Measurements from ENCODE around the gene CFAP54. TPM values are rescaled to one million over a fixed set of nuclear protein-coding genes. Genes with fewer than 3 reads are reported as not detected.

The CFAP54 gene
- total RNA-seq, 1 experiment from 2014 or later: 0.09 TPM

DNA sequence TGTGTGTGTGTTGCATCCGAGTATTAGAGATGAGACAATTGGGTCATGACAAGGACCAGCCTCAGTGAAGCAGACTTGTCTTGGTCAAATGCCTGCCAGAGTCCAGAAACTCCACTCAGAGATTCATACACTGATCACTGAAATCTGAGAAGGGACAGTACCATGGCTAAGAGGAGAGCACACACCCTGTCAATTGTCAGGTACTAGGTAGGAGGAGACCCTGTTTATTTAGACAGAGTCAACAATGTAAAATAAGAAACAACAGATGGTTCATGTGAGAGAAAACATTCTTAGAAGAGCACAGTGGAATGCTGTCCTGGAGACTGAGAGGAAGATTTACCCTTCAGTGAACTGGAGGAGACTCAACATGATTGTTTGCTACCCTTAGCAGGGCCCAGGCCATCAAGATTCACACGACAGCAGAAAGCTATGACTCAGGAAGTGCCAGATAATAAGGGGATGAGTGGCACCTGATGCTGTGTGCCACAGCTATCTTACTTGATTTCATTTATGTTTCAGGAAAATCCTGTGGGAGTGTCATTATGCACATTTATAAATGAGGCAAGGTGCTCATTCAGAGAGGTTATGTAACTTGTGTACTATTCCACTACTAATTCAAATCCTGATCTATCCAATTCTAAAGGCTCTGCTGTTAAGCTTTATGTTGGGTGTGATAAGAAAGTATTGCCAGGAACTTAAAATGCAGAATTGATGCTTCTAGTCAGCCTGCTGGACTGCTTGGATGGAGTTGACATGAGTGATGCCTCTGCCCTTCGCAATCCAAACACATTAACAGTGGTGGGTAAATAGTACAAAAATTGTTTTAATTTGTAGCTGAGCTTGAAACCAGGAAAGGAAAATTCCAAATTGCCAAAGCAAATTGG, 281.1 kb downstream of the CFAP54 start (continued):
- no peak for TF ChIP-seq TP53 (CRISPR knock-in tag; IDR thresholded peaks at IDR 0.05)
- no peak for TF ChIP-seq ZNF121 (CRISPR knock-in tag; IDR thresholded peaks at IDR 0.05)
- no peak for TF ChIP-seq USF2 (CRISPR knock-in tag; IDR thresholded peaks at IDR 0.05)
- TF ChIP-seq NR1H2 (CRISPR knock-in tag; IDR thresholded peaks at IDR 0.05): no peak
- no peak for TF ChIP-seq ERG (CRISPR knock-in tag; IDR thresholded peaks at IDR 0.05)
- TF ChIP-seq NR2C2 (CRISPR knock-in tag; IDR thresholded peaks at IDR 0.05): no peak
- TF ChIP-seq ZNF263 (CRISPR knock-in tag; IDR thresholded peaks at IDR 0.05; ENCODE audit: low read depth): no peak
- TF ChIP-seq ARID4B (CRISPR knock-in tag; IDR thresholded peaks at IDR 0.05; ENCODE audit: borderline replicate concordance): no peak

- no peak for TF ChIP-seq ATF1 (CRISPR knock-in tag; IDR thresholded peaks at IDR 0.05)
- TF ChIP-seq ZNF263 (CRISPR knock-in tag; IDR thresholded peaks at IDR 0.05; ENCODE audit: low read depth): no peak
- TF ChIP-seq ZNF232 (CRISPR knock-in tag; IDR thresholded peaks at IDR 0.05): no peak
- no peak for TF ChIP-seq MAX (CRISPR knock-in tag; IDR thresholded peaks at IDR 0.05)
- no peak for TF ChIP-seq IRF2 (CRISPR knock-in tag; IDR thresholded peaks at IDR 0.05; ENCODE audit: borderline replicate concordance, low read depth)
- TF ChIP-seq, protein P1, sequence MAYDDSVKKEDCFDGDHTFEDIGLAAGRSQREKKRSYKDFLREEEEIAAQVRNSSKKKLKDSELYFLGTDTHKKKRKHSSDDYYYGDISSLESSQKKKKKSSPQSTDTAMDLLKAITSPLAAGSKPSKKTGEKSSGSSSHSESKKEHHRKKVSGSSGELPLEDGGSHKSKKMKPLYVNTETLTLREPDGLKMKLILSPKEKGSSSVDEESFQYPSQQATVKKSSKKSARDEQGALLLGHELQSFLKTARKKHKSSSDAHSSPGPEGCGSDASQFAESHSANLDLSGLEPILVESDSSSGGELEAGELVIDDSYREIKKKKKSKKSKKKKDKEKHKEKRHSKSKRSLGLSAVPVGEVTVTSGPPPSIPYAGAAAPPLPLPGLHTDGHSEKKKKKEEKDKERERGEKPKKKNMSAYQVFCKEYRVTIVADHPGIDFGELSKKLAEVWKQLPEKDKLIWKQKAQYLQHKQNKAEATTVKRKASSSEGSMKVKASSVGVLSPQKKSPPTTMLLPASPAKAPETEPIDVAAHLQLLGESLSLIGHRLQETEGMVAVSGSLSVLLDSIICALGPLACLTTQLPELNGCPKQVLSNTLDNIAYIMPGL (CRISPR knock-in tag; IDR thresholded peaks at IDR 0.05): no peak
- TF ChIP-seq CREB1 (CRISPR knock-in tag; IDR thresholded peaks at IDR 0.05): no peak
- no peak for TF ChIP-seq NFE2L1 (CRISPR knock-in tag; IDR thresholded peaks at IDR 0.05)
- TF ChIP-seq, protein P2, sequence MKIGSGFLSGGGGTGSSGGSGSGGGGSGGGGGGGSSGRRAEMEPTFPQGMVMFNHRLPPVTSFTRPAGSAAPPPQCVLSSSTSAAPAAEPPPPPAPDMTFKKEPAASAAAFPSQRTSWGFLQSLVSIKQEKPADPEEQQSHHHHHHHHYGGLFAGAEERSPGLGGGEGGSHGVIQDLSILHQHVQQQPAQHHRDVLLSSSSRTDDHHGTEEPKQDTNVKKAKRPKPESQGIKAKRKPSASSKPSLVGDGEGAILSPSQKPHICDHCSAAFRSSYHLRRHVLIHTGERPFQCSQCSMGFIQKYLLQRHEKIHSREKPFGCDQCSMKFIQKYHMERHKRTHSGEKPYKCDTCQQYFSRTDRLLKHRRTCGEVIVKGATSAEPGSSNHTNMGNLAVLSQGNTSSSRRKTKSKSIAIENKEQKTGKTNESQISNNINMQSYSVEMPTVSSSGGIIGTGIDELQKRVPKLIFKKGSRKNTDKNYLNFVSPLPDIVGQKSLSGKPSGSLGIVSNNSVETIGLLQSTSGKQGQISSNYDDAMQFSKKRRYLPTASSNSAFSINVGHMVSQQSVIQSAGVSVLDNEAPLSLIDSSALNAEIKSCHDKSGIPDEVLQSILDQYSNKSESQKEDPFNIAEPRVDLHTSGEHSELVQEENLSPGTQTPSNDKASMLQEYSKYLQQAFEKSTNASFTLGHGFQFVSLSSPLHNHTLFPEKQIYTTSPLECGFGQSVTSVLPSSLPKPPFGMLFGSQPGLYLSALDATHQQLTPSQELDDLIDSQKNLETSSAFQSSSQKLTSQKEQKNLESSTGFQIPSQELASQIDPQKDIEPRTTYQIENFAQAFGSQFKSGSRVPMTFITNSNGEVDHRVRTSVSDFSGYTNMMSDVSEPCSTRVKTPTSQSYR (CRISPR knock-in tag; IDR thresholded peaks at IDR 0.05): no peak
- TF ChIP-seq TEAD1 (CRISPR knock-in tag; IDR thresholded peaks at IDR 0.05): no peak
- no peak for TF ChIP-seq CREM (CRISPR knock-in tag; IDR thresholded peaks at IDR 0.05)
- no peak for TF ChIP-seq EMX1 (CRISPR knock-in tag; IDR thresholded peaks at IDR 0.05)
- no peak for TF ChIP-seq FOXP4 (CRISPR knock-in tag; IDR thresholded peaks at IDR 0.05)
- Mint-ChIP-seq H3K27me3 (ENCODE audit: low read depth) (no peaks in the 10 kb centered on the region), H3K27ac (no peak overlapping the region), H3K4me3 (no peak overlapping the region), H3K9me3 (peaks cover 17% of the 10 kb centered on the region), H3K4me1 (no peaks in the 10 kb centered on the region), H3K36me3 (no peaks in the 10 kb centered on the region)
- ATAC-seq (no peak), DNase-seq (ENCODE audit: low spot score) (no peak)
- ChIA-PET POLR2A (no interaction called here), CTCF (no interaction called here)
Observed at GRCh38 chr12:96773031-96773430, 283.7 kb downstream of the CFAP54 start.
